Left kidney (tissue), 2 donors: Measurements from ENCODE around the gene DAND5. TPM values are rescaled to one million over a fixed set of nuclear protein-coding genes. Genes with fewer than 3 reads are reported as not detected.
A peak's percentile ranks its signal among the peaks of the same experiment; 100 is the strongest.
"Not testable (repeated sequence)": the region's sequence is repeated elsewhere in the genome, so short reads cannot be mapped to it uniquely, and the experiment has no call there.

Experiments used
- DNase-seq: peaks from one replicate; pipeline ENCODE4 v3.0.0-alpha.2; 2013
- polyA plus RNA-seq: library from polyadenylated mRNA; unstranded; fragments of 120-200 nt; gene quantifications from one replicate; pipeline ENCODE4 v1.2.1, GENCODE V29; 2013; ENCODE audit not compliant: insufficient read length

The DAND5 gene
- polyA plus RNA-seq, 1 donor, result 0.18 TPM

- DNase-seq, result peak; percentile 97
Measured at GRCh38 chr19:12945479-12946091, 23.8 kb upstream of the DAND5 start, which contains the start of gene RAD23A. Gene RAD23A (plus strand): TSS chr19:12945862. CDS start chr19:12945949, 87 bp downstream.

- DNase-seq, result peak; percentile 63
Measured at GRCh38 chr19:12946092-12946721, 23.2 kb upstream of the DAND5 start.

- no peak for DNase-seq
Measured at GRCh38 chr19:12946731-12947496, 22.5 kb upstream of the DAND5 start.

GRCh38 chr19:12947702-12948611, 21.4 kb upstream of the DAND5 start:
- DNase-seq, result no peak

- no peak for DNase-seq
Measured at GRCh38 chr19:12948612-12949362, 20.6 kb upstream of the DAND5 start.

GRCh38 chr19:12949363-12950283, 19.8 kb upstream of the DAND5 start:
- no peak for DNase-seq

- not testable (repeated sequence) for DNase-seq
Measured at GRCh38 chr19:12952050-12952449, 17.3 kb upstream of the DAND5 start.

GRCh38 chr19:12952488-12953137, 16.8 kb upstream of the DAND5 start:
- DNase-seq, result no peak

DNA sequence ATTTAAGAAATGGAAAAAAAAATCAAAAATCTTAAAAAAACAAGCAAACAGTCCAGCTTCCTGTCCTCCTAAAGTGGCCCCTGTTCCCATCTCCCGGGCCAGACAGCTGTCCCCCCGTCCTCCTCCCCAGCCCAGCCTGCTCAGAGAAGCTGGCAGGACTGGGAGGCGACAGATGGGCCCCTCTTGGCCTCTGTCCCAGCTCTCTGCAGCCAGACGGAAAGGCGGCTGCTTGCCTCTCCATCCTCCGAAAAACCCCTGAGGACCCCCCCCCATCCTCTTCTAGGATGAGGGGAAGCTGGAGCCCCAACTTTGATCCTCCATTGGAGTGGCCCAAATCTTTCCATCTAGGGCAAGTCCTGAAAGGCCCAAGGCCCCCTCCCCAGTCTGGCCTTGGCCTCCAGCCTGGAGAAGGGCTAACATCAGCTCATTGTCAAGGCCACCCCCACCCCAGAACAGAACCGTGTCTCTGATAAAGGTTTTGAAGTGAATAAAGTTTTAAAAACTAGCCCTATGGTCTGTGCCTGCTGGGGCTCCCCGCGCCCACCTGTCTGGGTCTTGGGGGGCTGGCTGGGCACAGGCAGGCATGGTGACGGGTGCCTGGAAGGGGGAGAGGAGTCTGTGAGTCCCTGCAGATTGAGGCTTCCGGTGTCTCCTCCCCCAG, 16.1 kb upstream of the DAND5 start:
- DNase-seq, result no peak

DNA sequence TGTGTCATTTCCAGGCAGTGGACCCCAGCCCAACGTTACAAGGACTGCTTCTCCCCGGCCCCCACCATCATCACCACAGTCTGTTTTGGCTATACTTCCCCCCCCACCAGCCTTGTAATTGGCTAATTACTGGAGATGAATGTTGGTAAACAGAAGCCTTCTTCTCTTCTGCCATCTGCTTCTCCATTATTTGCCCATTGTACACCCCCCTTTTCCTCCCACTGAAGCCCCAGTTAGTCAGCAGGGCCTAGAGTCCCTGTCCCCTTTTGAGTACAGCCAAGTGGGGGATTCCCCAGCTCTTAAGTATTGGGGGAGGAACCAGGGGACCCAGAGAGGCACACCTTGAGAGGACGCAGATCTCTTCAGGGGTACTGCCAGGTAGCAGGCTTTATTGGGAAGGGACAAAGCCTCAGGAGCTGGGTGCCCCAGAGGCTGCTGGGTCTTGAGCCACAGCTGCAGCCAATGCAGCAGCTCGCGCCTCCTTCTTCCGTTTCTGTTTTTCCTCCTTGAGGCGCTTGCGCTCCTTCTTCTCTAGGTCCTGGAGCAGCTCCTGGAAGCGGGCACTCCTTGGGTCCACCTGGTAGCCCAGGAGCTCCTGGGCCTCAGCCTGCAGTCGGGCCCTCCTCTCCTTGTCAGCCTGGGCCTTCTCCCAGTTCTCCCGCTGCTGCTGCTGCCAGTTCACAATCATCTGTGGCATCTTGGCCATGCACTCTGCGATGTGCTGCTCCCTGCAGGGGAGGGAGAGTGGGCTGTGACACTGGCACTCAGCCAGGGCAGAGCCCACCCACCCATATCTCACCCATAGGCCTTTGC, 15.4 kb upstream of the DAND5 start:
- DNase-seq, result no peak

GRCh38 chr19:12954612-12954962, 14.8 kb upstream of the DAND5 start:
- no peak for DNase-seq

DNA sequence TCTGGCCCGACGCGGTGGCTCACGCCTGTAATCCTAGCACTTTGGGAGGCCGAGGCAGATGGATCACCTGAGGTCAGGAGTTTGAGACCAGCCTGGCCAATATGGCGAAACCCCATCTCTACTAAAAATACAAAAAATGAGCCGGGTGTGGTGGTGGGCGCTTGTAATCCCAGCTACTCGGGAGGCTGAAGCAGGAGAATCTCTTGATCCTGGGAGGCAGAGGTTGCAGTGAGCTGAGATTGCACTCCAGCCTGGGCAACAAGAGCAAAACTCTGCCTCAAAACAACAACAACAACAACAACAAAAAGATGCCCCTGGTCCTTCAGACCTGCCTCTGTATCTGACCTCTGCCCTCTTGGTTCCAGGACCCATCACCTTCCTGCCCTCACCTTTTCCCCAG, 13.8 kb upstream of the DAND5 start:
- DNase-seq, result not testable (repeated sequence)

GRCh38 chr19:12955996-12956395, 13.4 kb upstream of the DAND5 start:
- DNase-seq, result no peak

GRCh38 chr19:12956446-12957388, 12.7 kb upstream of the DAND5 start, which contains the start of gene GADD45GIP1:
Gene GADD45GIP1 (minus strand): TSS chr19:12957223. CDS start chr19:12957212, 11 bp downstream.
- peak; percentile 74 for DNase-seq

DNA sequence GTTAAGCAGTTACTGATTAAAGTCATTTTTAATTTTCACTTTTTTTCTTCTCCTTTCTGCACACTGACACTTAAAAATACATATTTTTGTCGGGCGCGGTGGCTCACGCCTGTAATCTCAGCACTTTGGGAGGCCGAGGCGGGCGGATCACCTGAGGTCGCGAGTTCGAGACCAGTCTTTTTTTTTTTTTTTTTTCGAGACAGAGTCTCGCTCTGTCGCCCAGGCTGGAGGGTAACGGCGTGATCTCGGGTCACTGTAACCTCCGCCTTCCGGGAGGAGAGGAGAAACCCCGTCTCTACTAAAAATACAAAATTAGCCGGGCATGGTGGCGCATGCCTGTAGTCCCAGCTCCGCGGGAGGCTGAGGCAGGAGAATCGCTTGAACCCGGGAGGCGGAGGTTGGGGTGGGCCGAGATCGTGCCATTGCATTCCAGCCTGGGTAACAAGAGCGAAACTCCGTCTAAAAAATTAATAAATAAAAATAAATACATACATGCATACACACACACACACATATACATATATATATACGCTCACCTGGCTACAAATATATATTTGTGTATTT, 11.9 kb upstream of the DAND5 start:
- DNase-seq, result not testable (repeated sequence)

DNA sequence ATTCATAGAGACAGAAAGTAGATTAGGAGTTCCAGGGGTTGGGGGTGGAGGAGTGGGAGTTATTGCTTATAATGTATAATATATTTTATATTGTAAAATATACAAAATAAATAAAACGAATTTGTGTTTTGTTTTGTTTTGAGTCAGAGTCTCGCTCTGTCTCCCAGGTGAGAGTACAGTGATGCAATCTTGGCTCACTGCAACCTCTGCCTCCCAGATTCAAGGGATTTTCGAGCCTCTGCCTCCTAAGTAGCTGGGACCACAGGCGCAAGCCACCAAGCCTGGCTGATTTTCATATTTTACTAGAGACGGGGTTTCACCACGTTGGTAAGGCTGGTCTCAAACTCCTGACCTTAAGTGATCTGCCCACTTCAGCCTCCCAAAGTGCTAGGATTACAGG, 9.9 kb upstream of the DAND5 start:
- no peak for DNase-seq
